ENCODE results near the gene CCDC197.

The CCDC197 gene

DNA sequence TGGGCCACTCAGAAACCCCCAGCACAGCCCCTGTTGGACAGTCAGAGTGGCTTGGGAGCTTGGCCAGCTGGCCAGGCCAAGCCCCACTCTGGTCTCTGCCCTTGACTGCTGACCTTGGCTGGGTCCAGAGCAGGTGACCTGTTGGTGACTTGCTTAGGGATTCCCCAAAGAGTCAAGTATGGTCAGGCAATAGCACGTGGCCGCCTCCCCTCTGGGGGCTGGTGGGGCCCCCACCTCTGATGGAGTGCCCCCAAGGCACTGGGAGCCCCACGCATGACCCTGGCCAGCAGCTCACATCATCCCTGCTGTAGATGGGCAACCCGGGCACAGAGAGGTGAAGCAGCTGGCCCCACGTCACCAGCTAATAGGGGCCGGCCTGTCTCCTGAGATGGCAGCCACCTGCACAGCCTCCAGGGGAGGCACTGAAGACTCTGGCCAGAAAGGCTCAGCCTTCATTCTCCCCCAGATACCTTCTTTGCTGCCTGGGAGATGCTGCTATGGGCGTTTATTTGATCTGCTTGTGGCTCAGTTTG is 1.8 kb downstream of the CCDC197 start:
- no peak for DNase-seq (ENCODE audit: low read depth in 2 of 2, low spot score in 1 of 2)

- DNase-seq (ENCODE audit: low read depth in 2 of 2, low spot score in 1 of 2): no peak
Measured at GRCh38 chr14:93999573-93999972, 2.5 kb downstream of the CCDC197 start.

DNA sequence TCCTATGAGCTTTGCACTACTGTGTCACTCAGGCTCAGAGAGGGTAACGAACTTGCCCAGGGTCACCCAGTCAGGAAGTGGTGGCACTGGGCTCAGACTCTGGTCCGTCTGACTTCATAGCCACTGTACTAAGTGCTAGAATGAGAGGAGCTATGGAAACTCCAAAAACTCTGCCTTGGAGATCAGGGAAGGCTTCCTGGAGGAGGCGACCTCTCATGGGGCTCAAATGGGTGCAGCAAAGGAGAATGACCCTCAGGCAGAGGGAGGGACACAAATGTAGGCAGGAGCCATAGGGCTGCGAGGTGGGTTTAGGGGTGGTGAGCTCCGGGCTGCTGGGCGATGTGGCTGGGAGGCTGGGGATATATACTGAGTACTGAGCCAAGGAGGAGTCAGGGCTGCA is 3.2 kb downstream of the CCDC197 start:
- no peak for DNase-seq (ENCODE audit: low read depth in 2 of 2, low spot score in 1 of 2)

DNA sequence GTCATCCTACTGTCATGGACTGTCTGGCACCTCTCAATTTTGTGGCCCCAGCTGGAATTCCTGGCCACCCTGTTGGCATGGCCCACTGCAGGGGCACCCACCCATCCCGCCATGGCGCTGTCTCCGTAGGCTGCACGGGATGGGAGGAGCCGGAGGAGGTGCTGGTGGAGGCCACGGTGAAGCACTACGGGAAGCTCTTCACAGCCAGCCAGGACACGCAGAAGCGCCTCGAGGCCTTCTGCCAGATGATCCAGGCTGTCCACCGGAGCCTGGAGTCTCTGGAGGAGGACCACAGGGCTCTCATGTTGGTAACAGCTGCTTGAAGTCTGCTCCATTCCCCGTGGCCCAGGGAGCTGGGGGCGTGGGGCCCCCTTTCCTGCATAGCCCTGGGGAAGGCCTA is 3.9 kb downstream of the CCDC197 start:
- no peak for DNase-seq (ENCODE audit: low read depth in 2 of 2, low spot score in 1 of 2)

GRCh38 chr14:94001501-94002396 is 4.6 kb downstream of the CCDC197 start:
- peak; percentile 32 to 41 for DNase-seq (ENCODE audit: low read depth in 2 of 2, low spot score in 1 of 2)

DNA sequence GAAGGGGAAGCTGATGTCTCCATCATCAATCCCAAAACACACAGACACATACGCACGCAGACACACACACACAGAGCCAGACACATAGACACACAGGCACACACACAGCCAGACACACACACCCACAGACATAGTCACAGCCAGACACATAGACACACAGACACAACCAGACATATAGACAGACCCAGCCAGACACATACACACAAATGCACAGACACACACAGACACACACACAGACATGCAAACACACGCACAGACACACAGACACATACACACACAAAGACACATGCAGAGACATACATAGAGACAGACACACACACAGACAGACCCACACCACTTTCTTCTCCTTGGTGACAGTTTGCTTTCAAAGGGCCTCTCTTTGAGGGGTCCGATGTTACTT is 6.3 kb downstream of the CCDC197 start:
- DNase-seq (ENCODE audit: low read depth in 2 of 2, low spot score in 1 of 2): no peak

- no peak for DNase-seq (ENCODE audit: low read depth in 2 of 2, low spot score in 1 of 2)
Measured at GRCh38 chr14:94004015-94004414, 6.9 kb downstream of the CCDC197 start.

GRCh38 chr14:94005324-94006073 is 8.4 kb downstream of the CCDC197 start:
- DNase-seq (ENCODE audit: low read depth in 2 of 2, low spot score in 1 of 2): no peak

DNA sequence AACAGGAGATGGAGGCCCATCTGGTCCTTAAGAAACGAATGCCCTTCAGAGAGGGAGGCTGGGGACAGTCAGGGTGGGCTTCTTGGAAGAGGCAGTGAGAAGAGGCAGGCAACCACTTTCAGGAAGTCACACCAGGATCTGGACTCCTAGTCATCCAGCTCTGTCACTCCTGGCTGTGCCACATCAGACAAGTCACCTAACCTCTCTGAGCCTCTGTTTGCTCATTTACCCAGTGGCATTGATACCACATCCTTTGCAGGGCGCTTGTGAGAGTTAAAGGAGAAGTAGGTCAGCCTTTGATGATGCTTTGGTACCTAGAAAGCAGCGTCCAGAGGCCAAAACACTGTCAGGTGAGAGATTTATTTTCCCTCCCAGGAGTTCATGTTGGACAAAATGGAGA is 11.1 kb downstream of the CCDC197 start:
- no peak for DNase-seq (ENCODE audit: low read depth in 2 of 2, low spot score in 1 of 2)

- no peak for DNase-seq (ENCODE audit: low read depth in 2 of 2, low spot score in 1 of 2)
Measured at GRCh38 chr14:94009767-94010166, 12.7 kb downstream of the CCDC197 start.

GRCh38 chr14:94010625-94011024 is 13.5 kb downstream of the CCDC197 start:
- no peak for DNase-seq (ENCODE audit: low read depth in 2 of 2, low spot score in 1 of 2)

DNA sequence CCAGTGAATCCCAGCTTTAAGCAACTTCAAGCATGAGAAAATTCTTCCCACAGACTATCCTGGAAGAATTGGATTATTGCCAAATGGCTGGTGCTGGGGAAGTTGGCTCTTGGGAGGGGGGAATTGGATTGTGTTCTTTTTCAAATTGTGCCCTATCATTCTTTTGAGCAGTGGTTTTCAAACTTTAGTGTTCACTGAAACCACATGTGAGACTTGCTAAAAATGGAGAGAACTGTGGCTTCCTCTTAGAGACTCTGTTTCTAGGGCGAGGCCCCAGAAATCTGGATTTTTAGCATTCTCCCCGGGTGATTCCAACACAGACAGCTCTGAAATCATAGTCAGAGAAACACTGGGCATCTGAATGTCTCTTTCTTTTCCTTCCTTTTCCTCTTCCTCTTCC is 14.7 kb downstream of the CCDC197 start:
- DNase-seq (ENCODE audit: low read depth in 2 of 2, low spot score in 1 of 2): no peak

DNA sequence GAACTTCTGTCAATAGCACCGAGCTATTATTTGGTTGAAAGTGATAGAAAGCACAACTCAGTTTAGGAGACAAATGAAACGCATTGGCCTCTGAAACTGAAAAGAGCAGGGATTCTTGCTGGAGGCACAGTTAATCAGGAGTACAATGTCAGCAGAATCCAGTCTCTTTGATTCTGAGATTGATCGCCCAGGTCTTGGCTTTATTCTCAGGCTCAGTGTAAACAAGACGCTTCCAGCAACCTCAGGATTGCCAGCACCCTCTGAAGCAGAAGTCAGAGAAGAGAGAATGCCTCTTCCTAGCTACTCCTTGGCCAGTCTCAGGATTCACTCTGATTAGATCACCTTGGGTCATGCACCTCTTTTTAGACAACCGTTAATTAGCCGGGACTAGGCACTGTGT is 17.3 kb downstream of the CCDC197 start:
- no peak for DNase-seq (ENCODE audit: low read depth in 2 of 2, low spot score in 1 of 2)

- DNase-seq (ENCODE audit: low read depth in 2 of 2, low spot score in 1 of 2): no peak
Measured at GRCh38 chr14:94015223-94015622, 18.1 kb downstream of the CCDC197 start.

GRCh38 chr14:94016446-94016976 is 19.4 kb downstream of the CCDC197 start:
- no peak for DNase-seq (ENCODE audit: low read depth in 2 of 2, low spot score in 1 of 2)

DNA sequence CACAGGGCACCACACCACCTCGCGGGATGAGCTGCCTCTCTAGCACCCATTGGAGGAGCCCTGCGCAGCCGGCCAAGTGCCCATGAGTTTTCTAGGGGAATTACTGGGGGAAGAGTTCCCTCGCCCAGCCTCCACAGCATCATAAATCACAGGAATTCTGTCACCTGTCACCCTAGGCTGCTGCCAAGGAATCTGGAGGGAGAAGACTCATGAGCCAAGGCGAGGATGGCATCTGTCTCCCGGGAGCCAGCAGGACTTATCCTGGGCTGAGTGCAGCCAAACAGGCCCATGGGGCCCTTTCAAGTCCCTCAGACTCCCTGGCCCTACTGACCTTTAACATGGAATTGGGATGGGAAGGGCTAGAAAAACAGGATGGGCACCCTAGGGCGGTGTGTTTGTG is 21.2 kb downstream of the CCDC197 start:
- no peak for DNase-seq (ENCODE audit: low read depth in 2 of 2, low spot score in 1 of 2)

DNA sequence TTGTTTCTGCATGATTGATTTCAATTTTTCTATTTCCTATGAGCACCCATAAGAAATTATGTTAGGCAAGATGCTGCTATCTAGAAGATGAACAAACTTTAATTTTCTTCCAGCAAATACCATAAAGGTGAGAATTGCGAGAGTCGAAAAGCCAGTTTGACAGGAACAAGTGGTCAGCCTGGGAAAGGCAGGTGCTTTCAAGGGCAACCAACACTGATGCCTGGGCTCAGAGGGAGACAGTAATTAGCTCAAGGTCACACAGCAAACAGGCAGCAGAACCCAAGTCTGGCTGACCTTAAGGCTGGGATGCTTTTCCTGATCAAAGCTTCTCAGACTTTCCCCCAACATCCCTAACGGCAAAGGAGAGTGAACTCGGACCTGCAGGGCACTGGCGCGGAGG is 22.2 kb downstream of the CCDC197 start:
- DNase-seq (ENCODE audit: low read depth in 2 of 2, low spot score in 1 of 2): no peak

DNA sequence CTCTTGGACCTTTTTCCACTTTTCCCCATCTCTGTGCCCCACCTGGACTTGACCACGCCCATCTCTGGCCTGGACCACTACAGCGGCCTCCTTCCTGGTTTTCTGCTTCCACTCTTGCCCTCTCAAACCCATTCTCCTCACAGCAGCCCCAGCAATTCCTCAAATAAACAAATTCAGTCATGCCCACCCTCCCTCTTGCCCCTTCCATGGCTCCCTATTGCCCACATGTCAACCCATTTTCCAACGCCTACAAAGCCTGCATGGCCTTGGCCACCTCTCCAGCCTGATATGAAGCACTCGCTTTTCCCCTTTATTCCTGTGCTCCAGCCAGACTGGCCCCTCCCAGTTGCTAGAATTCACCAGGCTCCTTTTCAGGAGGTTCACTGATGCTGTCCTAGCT is 23.2 kb downstream of the CCDC197 start:
- no peak for DNase-seq (ENCODE audit: low read depth in 2 of 2, low spot score in 1 of 2)

- no peak for DNase-seq (ENCODE audit: low read depth in 2 of 2, low spot score in 1 of 2)
Measured at GRCh38 chr14:94021001-94021400, 23.9 kb downstream of the CCDC197 start.

DNA sequence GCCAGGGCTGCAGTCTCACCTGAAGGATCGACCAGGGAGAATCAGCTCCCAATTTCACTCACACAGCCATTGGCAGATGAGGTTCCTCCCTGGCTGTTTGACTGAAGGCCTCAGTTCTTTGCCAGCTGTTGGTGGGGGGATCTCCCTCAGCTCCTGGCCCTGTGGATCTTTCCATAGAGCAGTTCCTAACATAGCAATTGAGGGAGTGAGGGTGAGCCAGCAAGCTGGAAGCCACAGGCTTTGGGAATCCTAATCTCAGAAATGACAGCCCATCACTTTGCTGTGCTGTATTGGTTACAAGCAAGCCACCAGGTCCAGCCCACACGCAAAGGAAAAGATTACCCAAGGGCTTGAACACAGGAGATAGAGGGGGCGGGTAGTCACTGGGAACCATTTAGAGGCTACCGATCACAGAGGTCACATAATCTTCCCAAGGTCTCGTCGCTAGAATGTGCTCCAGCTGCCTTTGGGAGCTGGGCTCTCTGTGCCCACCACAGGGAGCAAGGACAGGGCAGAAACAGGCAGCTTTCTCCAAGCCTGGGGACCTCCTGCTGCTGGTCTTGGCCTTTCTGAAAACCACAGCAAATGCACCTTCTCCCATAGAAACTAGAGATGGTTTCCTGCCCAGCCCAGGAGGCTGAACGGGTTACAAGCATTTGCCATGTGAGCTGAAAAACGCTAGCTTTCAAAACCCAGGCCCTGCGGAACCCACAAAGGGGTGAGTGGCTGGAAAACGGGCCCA is 24.5 kb downstream of the CCDC197 start:
- DNase-seq (ENCODE audit: low read depth in 2 of 2, low spot score in 1 of 2): no peak
